ENCODE results near the gene TMCO4. TPM values are rescaled to one million over a fixed set of nuclear protein-coding genes. Genes with fewer than 3 reads are reported as not detected.

TMCO4 gene
- total and polyA plus RNA-seq, 2 donors (not counting 1 experiment from before 2014, with no cell fraction given): 21.7 to 31.3 TPM

DNA sequence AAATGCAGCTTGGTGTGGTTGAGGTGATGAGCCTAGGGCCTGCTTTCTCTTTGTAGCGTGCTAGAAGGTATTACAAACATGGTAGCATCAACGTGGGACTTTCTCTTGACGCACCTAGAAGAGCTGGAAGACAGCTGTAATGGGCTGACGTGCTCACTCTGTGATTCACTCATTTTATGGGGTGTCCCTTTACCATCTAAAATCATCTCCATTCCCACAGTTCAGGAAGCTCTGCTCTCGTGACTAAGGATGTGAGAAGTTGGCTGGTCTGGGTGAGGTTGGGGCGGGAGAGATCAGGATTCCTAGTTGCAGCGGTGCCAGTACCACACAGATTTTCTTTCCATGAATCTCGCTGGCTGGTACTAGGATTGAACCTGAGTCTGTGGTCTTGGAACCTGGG lies 130.8 kb downstream of the TMCO4 start:
- no peak overlapping the region for H3K4me3 ChIP-seq (ENCODE audit: control extremely low read depth in 1 of 5, extremely low read depth in 1 of 5, insufficient read depth in 1 of 5, low read depth in 2 of 5, low read length in 4 of 5)
- 85% methylated on average over 4 of the region's 8 CpGs for WGBS (ENCODE audit: insufficient coverage)
- POLR2A ChIA-PET: no interaction called here

More for the DNA sequence above, 130.8 kb downstream of the TMCO4 start:
- Histone ChIP-seq H4K20me1 (ENCODE audit: control insufficient read depth, insufficient read depth, low read length, poor library complexity, severe bottlenecking) (no peaks in the 10 kb centered on the region), H2AFZ (ENCODE audit: insufficient read depth, low read depth, low read length, poor library complexity, severe bottlenecking) (no peak overlapping the region), H3K27ac (ENCODE audit: low read length in 2 of 2) (no peak overlapping the region), H3K36me3 (replicated peaks in 1 of 2; ENCODE audit: control extremely low read depth in 1 of 2, control insufficient read depth in 1 of 2, extremely low read depth in 1 of 2, insufficient read depth in 2 of 2, low read length in 1 of 2) (no peaks in the 10 kb centered on the region), H3K4me1 (ENCODE audit: control insufficient read depth in 2 of 2, insufficient read depth in 2 of 2, low read length in 2 of 2) (peaks cover 13 to 18% of the 10 kb centered on the region in 2 donors), H3K9ac (ENCODE audit: low read length) (no peak overlapping the region), H3K79me2 (ENCODE audit: control insufficient read depth, insufficient read depth, low read length) (no peaks in the 10 kb centered on the region), H3K4me2 (replicated peaks; ENCODE audit: low read depth, low read length, poor library complexity, severe bottlenecking) (no peak overlapping the region), H3K27me3 (replicated peaks in 1 of 4; ENCODE audit: control extremely low read depth in 1 of 4, control insufficient read depth in 3 of 4, insufficient read depth in 4 of 4, low read length in 3 of 4) (peaks cover 0 to 53% (median 4%) of the 10 kb centered on the region in 4 experiments), H3K9me3 (ENCODE audit: control extremely low read depth in 1 of 3, control insufficient read depth in 2 of 3, insufficient read depth in 1 of 3, low read length in 2 of 3) (peaks cover 0 to 3% (median 0%) of the 10 kb centered on the region in 3 donors)
- no peaks in the 10 kb centered on the region for H3K9me3 Mint-ChIP-seq (ENCODE audit: insufficient read depth)
- H3K27me3 Mint-ChIP-seq: peaks cover 50% of the 10 kb centered on the region
- TF ChIP-seq, protein P1, sequence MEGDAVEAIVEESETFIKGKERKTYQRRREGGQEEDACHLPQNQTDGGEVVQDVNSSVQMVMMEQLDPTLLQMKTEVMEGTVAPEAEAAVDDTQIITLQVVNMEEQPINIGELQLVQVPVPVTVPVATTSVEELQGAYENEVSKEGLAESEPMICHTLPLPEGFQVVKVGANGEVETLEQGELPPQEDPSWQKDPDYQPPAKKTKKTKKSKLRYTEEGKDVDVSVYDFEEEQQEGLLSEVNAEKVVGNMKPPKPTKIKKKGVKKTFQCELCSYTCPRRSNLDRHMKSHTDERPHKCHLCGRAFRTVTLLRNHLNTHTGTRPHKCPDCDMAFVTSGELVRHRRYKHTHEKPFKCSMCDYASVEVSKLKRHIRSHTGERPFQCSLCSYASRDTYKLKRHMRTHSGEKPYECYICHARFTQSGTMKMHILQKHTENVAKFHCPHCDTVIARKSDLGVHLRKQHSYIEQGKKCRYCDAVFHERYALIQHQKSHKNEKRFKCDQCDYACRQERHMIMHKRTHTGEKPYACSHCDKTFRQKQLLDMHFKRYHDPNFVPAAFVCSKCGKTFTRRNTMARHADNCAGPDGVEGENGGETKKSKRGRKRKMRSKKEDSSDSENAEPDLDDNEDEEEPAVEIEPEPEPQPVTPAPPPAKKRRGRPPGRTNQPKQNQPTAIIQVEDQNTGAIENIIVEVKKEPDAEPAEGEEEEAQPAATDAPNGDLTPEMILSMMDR (IDR thresholded peaks at IDR 0.05): no peak
- no peak for TF ChIP-seq EZH2 (IDR thresholded peaks at IDR 0.05; ENCODE audit: borderline replicate concordance, insufficient read depth, low read depth, low read length, poor library complexity, severe bottlenecking)
- CTCF ChIA-PET: interaction anchor here (0.9 to 1.0 kb wide), 3 partner anchors 7 to 36 kb away, joined by 3 to 4 read pairs (median 3); no protein-coding TSS in a partner anchor
- no peak for DNase-seq
- no peak overlapping the region for H3K27ac Mint-ChIP-seq
- H3K4me1 Mint-ChIP-seq: peaks cover 15% of the 10 kb centered on the region
- no peak for ATAC-seq (ENCODE audit: low read depth)
- intact Hi-C loops (cut with micrococcal nuclease): no loop called here
- H3K4me3 Mint-ChIP-seq: no peak overlapping the region

All from B cell (primary cell).